ENCODE results near the gene AMOTL1. TPM values are rescaled to one million over a fixed set of nuclear protein-coding genes. Genes with fewer than 3 reads are reported as not detected.

Gene AMOTL1
- polyA plus RNA-seq, 1 experiment, result 43.7 TPM

DNA sequence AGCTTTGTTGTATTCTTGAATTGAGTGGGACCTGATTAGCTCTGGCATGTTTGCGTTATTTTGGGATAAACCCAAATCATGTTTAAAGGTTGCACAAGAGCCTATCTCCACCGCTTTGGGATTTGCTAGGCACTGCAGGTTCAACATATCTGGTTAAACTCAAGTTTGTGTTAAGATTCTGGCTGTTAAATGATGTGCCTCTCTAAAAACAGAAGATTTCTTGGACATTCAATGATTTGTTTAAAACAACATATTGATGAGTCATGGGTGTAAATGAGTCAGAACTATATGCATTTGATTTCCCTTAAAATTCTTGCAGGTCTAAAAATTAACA lies 67.4 kb downstream of the AMOTL1 start:
- Histone ChIP-seq H3K9me3 (ENCODE audit: control insufficient read depth, insufficient read depth, low read length) (no peaks in the 10 kb centered on the region), H3K27me3 (ENCODE audit: control insufficient read depth, insufficient read depth, low read length) (no peaks in the 10 kb centered on the region), H3K27ac (ENCODE audit: low read depth, low read length) (peak overlapping the region; percentile 58), H3K4me3 (ENCODE audit: low read depth, low read length) (no peak overlapping the region)
- TF ChIP-seq, protein P1, sequence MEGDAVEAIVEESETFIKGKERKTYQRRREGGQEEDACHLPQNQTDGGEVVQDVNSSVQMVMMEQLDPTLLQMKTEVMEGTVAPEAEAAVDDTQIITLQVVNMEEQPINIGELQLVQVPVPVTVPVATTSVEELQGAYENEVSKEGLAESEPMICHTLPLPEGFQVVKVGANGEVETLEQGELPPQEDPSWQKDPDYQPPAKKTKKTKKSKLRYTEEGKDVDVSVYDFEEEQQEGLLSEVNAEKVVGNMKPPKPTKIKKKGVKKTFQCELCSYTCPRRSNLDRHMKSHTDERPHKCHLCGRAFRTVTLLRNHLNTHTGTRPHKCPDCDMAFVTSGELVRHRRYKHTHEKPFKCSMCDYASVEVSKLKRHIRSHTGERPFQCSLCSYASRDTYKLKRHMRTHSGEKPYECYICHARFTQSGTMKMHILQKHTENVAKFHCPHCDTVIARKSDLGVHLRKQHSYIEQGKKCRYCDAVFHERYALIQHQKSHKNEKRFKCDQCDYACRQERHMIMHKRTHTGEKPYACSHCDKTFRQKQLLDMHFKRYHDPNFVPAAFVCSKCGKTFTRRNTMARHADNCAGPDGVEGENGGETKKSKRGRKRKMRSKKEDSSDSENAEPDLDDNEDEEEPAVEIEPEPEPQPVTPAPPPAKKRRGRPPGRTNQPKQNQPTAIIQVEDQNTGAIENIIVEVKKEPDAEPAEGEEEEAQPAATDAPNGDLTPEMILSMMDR (IDR thresholded peaks at IDR 0.05; ENCODE audit: low read depth, low read length), result no peak
- no peak for DNase-seq (ENCODE audit: low read depth, low spot score)
- ChIA-PET CTCF (interaction anchor here (0.8 to 1.0 kb wide), 2 partner anchors 62 to 94 kb away, joined by 3 read pairs; no protein-coding TSS in a partner anchor), POLR2A (interaction anchor here (0.5 to 1.5 kb wide), 4 partner anchors 8 to 82 kb away, joined by 3 to 14 read pairs (median 6); no protein-coding TSS in a partner anchor)

DNA sequence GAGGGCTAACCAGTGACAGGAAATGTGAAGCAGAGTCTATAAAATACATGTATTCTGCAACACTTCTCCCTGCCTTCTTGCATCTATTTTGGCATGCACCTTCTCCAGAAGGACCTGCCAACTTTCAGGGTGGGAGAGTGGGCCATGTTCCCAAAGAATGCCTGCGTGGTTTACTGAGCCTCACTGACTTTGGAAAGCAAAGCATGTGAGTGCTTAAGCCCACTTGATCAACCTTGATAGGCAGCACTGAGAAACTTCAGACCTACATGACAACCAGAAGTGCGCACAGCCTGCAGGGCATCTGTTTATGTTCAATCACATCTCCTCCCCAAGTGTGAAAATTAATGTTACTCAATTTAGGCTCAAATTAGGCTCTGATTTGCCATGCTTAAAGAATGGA lies 69.2 kb downstream of the AMOTL1 start:
- TF ChIP-seq, protein P1 (IDR thresholded peaks at IDR 0.05; ENCODE audit: low read depth, low read length), result no peak
- H3K9me3 ChIP-seq (ENCODE audit: control insufficient read depth, insufficient read depth, low read length), result no peaks in the 10 kb centered on the region
- no peak overlapping the region for H3K27ac ChIP-seq (ENCODE audit: low read depth, low read length)
- DNase-seq (ENCODE audit: low read depth, low spot score), result no peak
- H3K27me3 ChIP-seq (ENCODE audit: control insufficient read depth, insufficient read depth, low read length), result no peaks in the 10 kb centered on the region
- ChIA-PET CTCF (no interaction called here), POLR2A (no interaction called here)
- H3K4me3 ChIP-seq (ENCODE audit: low read depth, low read length), result no peak overlapping the region

DNA sequence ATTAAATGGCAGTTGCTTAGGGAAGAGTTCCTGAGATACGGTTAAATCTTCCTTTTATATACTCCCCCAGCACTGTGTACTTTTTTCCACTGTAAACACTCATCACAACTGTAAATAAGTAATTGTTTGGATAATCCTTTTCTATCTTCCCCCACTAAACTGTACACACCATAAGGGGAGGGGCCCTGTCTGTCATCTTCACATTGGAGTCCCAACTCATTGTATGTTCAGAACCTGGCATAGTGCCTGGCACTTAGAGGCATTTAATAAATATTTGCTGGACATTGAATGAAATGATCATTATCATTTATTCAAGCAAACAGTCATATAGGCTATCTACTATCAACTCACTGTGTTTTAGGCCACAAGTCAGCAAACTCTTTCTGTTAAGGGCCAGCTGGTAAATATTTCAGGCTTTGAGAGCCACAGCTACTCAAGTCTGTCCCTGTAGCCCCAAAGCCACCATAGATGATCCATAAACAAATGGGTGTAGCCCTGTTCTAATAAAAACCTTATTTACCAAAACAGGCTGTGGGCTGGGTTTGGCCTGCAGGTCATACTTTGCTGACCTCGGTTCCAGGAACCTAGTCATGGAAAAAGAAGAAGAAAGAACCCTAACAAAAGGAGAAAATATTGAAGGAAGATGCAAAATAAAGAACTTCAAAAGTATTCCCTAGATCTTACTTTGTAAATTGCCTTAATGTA lies 70.0 kb downstream of the AMOTL1 start:
- H3K9me3 ChIP-seq (ENCODE audit: control insufficient read depth, insufficient read depth, low read length), result no peaks in the 10 kb centered on the region
- CTCF ChIA-PET, result no interaction called here
- no peaks in the 10 kb centered on the region for H3K27me3 ChIP-seq (ENCODE audit: control insufficient read depth, insufficient read depth, low read length)
- no peak overlapping the region for H3K4me3 ChIP-seq (ENCODE audit: low read depth, low read length)
- DNase-seq (ENCODE audit: low read depth, low spot score), result no peak
- TF ChIP-seq, protein P1 (IDR thresholded peaks at IDR 0.05; ENCODE audit: low read depth, low read length), result no peak
- POLR2A ChIA-PET, result no interaction called here
- H3K27ac ChIP-seq (ENCODE audit: low read depth, low read length), result no peak overlapping the region

DNA sequence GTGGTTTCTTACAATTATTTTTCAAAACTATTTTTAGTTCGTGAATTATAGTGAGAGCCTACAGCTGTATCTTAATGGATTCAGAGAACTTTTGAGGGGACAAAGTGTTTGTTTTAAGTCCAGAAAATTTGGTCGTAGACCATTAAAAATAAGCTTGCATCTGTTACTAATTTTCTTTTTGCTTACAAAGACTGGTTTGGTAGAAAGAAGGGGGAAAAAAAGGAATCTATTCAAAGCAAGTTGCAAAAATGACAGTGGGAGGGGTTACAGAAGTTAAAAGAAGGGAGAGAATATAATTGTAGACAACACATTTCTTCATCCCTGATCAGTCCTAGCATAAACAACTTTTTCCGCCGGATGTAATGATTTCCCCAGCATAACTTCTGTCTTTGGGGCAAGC lies 72.1 kb downstream of the AMOTL1 start:
- H3K27ac ChIP-seq (ENCODE audit: low read depth, low read length), result no peak overlapping the region
- DNase-seq (ENCODE audit: low read depth, low spot score), result no peak
- POLR2A ChIA-PET, result interaction anchor here (0.6 kb wide), 1 partner anchor 99 kb away, joined by 4 read pairs; no protein-coding TSS in a partner anchor
- H3K9me3 ChIP-seq (ENCODE audit: control insufficient read depth, insufficient read depth, low read length), result no peaks in the 10 kb centered on the region
- H3K4me3 ChIP-seq (ENCODE audit: low read depth, low read length), result no peak overlapping the region
- TF ChIP-seq, protein P1 (IDR thresholded peaks at IDR 0.05; ENCODE audit: low read depth, low read length), result no peak
- CTCF ChIA-PET, result interaction anchor here (0.6 to 1.0 kb wide), 2 partner anchors 11 to 1397 kb away, joined by 3 to 4 read pairs; no protein-coding TSS in a partner anchor
- no peaks in the 10 kb centered on the region for H3K27me3 ChIP-seq (ENCODE audit: control insufficient read depth, insufficient read depth, low read length)

DNA sequence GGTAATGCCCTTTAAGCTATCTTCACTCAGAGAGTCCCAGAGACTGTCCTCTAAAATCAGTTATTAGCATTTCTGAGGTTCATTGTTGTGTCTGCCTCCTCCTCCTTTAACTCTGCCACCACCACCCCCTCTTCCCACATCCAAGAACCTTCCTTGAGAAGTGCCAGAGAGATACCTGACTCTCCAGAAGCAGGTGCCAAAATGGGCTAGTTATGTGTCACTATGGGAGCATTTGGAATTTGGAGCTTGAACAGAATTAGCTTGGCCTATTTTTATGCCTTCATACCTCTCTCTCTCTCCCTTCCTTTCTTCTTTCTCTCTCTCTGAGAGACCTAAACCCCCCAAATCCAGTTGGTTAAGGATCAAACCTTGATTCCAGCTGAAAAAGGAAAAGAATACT lies 75.9 kb downstream of the AMOTL1 start:
- H3K27me3 ChIP-seq (ENCODE audit: control insufficient read depth, insufficient read depth, low read length), result no peaks in the 10 kb centered on the region
- TF ChIP-seq, protein P1 (IDR thresholded peaks at IDR 0.05; ENCODE audit: low read depth, low read length), result no peak
- H3K9me3 ChIP-seq (ENCODE audit: control insufficient read depth, insufficient read depth, low read length), result no peaks in the 10 kb centered on the region
- no peak overlapping the region for H3K27ac ChIP-seq (ENCODE audit: low read depth, low read length)
- no peak overlapping the region for H3K4me3 ChIP-seq (ENCODE audit: low read depth, low read length)
- DNase-seq (ENCODE audit: low read depth, low spot score), result no peak
- ChIA-PET POLR2A (interaction anchor here (0.7 kb wide), 1 partner anchor 9 kb away, joined by 3 read pairs; no protein-coding TSS in a partner anchor), CTCF (no interaction called here)

Measured in AG04450 (cell line).